ENCODE results near the gene FBN2.

DNA sequence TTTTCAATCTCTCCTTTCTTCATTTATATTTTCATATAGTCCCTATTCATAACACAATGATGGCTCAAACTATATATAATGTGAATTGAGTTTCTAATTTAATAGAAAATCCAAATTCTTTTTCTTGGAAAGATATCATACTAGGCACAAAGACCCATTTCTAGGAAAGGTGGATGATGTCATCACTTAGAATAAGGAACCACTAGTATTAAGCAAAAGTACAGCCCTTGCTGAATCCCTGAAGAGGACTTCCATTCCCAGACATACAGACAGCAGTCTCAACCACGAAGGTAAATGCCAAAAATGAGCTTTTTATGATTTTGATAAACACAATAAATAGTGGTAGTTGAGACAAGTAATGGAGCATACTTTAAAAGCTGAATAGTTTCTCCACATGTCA, 210.0 kb downstream of the FBN2 start:
- TF ChIP-seq CTCF (IDR thresholded peaks at IDR 0.05), result no peak
- TF ChIP-seq POLR2A (IDR thresholded peaks at IDR 0.05), result no peak

Data from heart left ventricle (tissue), 13 donors.